HG03097 (cell line): Measurements from ENCODE around the gene ZNF865.

ENCODE experiments used
- ATAC-seq: cut with Tn5 transposase; IDR thresholded peaks from one replicate; pipeline ENCODE4 v1.9.1; 2021; ENCODE audit not compliant: unreplicated experiment, low FRiP score

The ZNF865 gene

GRCh38 chr19:55643887-55644176 lies 38.4 kb downstream of the ZNF865 start:
- ATAC-seq = no peak

- ATAC-seq = no peak
Measured at GRCh38 chr19:55644191-55644833, 38.9 kb downstream of the ZNF865 start.

DNA sequence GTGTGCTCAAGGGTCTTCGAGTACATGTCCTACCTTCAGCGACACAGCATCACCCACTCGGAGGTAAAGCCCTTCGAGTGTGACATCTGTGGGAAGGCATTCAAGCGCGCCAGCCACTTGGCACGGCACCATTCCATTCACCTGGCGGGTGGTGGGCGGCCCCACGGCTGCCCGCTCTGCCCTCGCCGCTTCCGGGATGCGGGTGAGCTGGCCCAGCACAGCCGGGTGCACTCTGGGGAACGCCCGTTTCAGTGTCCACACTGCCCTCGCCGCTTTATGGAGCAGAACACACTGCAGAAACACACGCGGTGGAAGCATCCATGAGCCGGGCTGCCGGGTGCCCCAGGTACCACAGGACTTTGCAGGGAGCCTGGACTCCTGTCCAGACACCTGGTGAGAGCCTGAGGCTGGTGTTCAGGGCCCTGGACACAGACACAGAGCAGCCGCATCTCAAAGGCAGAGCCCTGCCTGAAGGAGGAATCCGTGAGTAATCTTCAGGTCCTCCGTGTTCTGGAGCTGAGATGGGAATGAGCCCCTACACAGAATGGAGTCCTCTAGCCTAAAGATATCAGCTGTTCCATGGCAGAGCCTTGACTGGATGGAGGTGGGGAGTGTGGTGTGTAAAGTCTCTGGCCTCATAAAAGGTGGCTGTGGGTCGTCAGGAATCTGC lies 39.5 kb downstream of the ZNF865 start:
- no peak for ATAC-seq

- ATAC-seq = no peak
Measured at GRCh38 chr19:55645512-55645881, 40.0 kb downstream of the ZNF865 start.

GRCh38 chr19:55646889-55647731 lies 41.7 kb downstream of the ZNF865 start:
- ATAC-seq = no peak

DNA sequence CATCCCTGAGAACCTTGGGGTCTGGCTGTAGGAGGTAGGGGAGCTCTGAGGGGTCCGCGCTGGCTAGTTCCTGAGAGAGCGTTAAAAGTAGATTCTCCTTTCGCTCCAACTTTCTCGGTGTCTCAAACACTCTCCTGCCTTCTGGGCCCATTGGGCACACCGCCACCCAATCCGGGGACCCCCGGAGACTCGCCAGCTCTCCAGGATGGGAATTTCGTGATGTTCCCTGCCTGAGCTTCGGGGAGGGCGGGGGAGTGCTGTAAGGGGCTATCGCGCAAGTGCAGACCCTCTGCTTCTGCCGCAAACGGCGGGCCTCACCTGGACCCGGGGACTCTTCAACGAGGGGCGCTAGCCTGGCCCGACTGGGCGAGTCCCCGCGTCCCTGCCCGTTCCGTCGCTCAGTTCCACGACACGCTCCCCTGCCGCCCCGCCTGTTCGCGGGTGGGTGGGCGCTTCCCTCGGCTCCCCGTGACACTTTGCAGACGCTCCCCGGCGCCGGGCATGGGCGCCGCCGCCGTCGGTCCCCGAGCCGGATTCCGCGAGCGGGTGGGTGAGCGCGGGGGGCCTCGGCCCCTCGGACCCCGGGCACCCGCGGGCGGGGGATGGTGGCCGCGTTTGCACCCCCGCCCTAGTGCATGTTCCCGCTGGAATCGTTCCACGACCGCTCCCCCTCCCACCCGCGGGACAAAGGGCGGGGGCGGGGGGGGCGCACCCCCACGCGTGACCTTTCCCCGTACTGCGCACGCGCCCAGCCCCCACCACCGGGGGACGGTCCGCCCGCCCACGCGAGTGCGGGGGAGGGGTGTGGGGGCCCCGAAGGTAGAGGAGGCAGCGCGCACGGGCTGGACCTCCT lies 42.5 kb downstream of the ZNF865 start, which contains the start of gene CCDC106:
Gene CCDC106 (plus strand): TSS at position 481 of the 853 bp plus-strand sequence. CDS start 835 bp downstream, outside the sequence.
- no peak for ATAC-seq

- no peak for ATAC-seq
Measured at GRCh38 chr19:55648585-55649267, 43.3 kb downstream of the ZNF865 start.

- no peak for ATAC-seq
Measured at GRCh38 chr19:55649268-55650125, 44.0 kb downstream of the ZNF865 start.

GRCh38 chr19:55650126-55650557 lies 44.7 kb downstream of the ZNF865 start:
- ATAC-seq = no peak

GRCh38 chr19:55650602-55651230 lies 45.3 kb downstream of the ZNF865 start:
- ATAC-seq = no peak

DNA sequence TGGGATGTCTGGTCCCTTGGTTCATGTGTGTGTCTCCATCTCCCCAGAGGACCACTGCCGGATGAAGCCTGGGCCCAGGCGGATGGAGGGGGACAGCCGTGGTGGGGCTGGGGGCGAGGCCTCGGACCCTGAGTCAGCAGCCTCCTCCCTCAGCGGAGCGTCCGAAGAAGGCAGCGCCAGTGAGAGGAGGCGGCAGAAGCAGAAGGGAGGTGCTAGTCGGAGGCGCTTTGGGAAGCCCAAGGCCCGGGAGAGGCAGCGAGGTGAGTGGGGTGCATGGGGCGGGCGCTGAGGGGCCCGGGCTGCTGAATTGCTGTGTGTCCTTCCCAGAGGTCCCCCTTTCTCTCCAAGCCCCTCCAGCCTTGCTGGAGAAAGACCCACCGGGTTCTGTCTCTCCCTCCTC lies 45.8 kb downstream of the ZNF865 start:
- ATAC-seq = no peak

GRCh38 chr19:55652311-55653128 lies 47.1 kb downstream of the ZNF865 start:
- ATAC-seq = no peak

GRCh38 chr19:55653651-55654322 lies 48.3 kb downstream of the ZNF865 start:
- ATAC-seq = peak; percentile 40

- ATAC-seq = peak; percentile 66
Measured at GRCh38 chr19:55654323-55654867, 48.9 kb downstream of the ZNF865 start.

GRCh38 chr19:55654868-55655647 lies 49.6 kb downstream of the ZNF865 start, which contains the start of gene U2AF2:
TSS of gene U2AF2 (plus strand) at chr19:55655035. CDS start at chr19:55655105, 70 bp downstream.
- no peak for ATAC-seq

- no peak for ATAC-seq
Measured at GRCh38 chr19:55655648-55656040, 50.2 kb downstream of the ZNF865 start.
